ENCODE data around the gene RASEF. TPM values are rescaled to one million over a fixed set of nuclear protein-coding genes. Genes with fewer than 3 reads are reported as not detected.

The RASEF gene
- total and polyA plus RNA-seq, 8 donors = 3.9 to 96.5 (median 45.6) TPM

GRCh38 chr9:83027153-83027891 lies 35.6 kb downstream of the RASEF start:
- Histone ChIP-seq H3K27ac (no peak overlapping the region), H3K9me3 (no peaks in the 10 kb centered on the region), H3K27me3 (no peaks in the 10 kb centered on the region), H3K4me1 (peaks cover 0 to 12% (median 0%) of the 10 kb centered on the region in 4 donors), H3K4me3 (no peak overlapping the region), H3K36me3 (peaks cover 0 to under 1% (median 0%) of the 10 kb centered on the region in 4 donors)
- intact Hi-C loops (cut with DNase I; ENCODE audit: low total_unique reads) = no loop called here
- TF ChIP-seq EP300 (IDR thresholded peaks at IDR 0.05) (no peak), POLR2A (IDR thresholded peaks at IDR 0.05) (no peak), POLR2AphosphoS5 (IDR thresholded peaks at IDR 0.05) (no peak)
- TF ChIP-seq, protein P1, sequence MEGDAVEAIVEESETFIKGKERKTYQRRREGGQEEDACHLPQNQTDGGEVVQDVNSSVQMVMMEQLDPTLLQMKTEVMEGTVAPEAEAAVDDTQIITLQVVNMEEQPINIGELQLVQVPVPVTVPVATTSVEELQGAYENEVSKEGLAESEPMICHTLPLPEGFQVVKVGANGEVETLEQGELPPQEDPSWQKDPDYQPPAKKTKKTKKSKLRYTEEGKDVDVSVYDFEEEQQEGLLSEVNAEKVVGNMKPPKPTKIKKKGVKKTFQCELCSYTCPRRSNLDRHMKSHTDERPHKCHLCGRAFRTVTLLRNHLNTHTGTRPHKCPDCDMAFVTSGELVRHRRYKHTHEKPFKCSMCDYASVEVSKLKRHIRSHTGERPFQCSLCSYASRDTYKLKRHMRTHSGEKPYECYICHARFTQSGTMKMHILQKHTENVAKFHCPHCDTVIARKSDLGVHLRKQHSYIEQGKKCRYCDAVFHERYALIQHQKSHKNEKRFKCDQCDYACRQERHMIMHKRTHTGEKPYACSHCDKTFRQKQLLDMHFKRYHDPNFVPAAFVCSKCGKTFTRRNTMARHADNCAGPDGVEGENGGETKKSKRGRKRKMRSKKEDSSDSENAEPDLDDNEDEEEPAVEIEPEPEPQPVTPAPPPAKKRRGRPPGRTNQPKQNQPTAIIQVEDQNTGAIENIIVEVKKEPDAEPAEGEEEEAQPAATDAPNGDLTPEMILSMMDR (IDR thresholded peaks at IDR 0.05) = no peak
- WGBS, 5 donors = 79 to 90% (median 87%) methylated on average over 5 of the region's 5 CpGs
- no peak for DNase-seq

DNA sequence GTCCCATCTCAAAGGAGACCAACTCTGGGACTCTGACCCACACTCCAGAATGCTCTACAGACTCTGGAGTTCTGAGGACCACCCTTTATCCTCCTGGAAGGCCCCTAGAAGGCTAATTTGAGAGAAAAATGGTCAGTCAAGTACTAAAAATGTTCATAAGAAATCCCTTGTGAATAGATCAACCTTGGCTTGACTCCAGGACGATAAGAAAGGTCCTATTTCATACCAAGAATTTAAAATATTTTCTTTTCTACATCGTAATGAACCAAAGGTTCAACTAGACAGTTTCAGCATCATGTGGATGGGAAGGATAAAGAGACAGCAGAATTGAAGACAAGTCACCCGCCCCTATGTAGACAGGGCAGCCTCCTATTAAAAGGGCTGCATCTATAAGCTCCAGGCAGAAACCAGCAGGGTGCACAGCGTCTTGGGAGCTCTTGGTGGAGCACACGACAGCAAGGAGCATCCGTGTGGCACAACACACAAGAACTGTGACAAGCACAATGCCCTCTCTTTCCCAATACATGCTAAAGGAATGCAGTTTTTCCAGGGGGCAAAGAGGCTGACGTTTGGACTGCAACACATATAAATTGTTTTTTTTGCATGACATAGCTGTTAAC lies 38.3 kb downstream of the RASEF start:
- 69 to 79% (median 73%) methylated on average over 7 of the region's 7 CpGs for WGBS, 5 donors
- no peaks in the 10 kb centered on the region for H3K27me3 ChIP-seq
- intact Hi-C loops (cut with DNase I; ENCODE audit: low total_unique reads) = no loop called here
- TF ChIP-seq, protein P1 (IDR thresholded peaks at IDR 0.05) = no peak
- TF ChIP-seq EP300 (IDR thresholded peaks at IDR 0.05) = no peak
- TF ChIP-seq POLR2A (IDR thresholded peaks at IDR 0.05) = no peak
- no peak for TF ChIP-seq POLR2AphosphoS5 (IDR thresholded peaks at IDR 0.05)
- no peak overlapping the region for H3K4me3 ChIP-seq
- no peak for DNase-seq
- H3K27ac ChIP-seq = no peak overlapping the region
- peaks cover 0 to 22% (median 0%) of the 10 kb centered on the region in 4 donors for H3K36me3 ChIP-seq
- no peaks in the 10 kb centered on the region for H3K4me1 ChIP-seq
- no peaks in the 10 kb centered on the region for H3K9me3 ChIP-seq

- H3K4me3 ChIP-seq = no peak overlapping the region
- DNase-seq = no peak
- H3K27me3 ChIP-seq = no peaks in the 10 kb centered on the region
- no peak for TF ChIP-seq EP300 (IDR thresholded peaks at IDR 0.05)
- TF ChIP-seq POLR2AphosphoS5 (IDR thresholded peaks at IDR 0.05) = no peak
- TF ChIP-seq, protein P1 (IDR thresholded peaks at IDR 0.05) = no peak
- no peak for TF ChIP-seq POLR2A (IDR thresholded peaks at IDR 0.05)
- no peaks in the 10 kb centered on the region for H3K4me1 ChIP-seq
- H3K36me3 ChIP-seq = peaks cover 0 to 22% (median 0%) of the 10 kb centered on the region in 4 donors
- no peaks in the 10 kb centered on the region for H3K9me3 ChIP-seq
- intact Hi-C loops (cut with DNase I; ENCODE audit: low total_unique reads) = no loop called here
- 70 to 84% (median 78%) methylated on average over 1 of the region's 1 CpG for WGBS, 5 donors
- no peak overlapping the region for H3K27ac ChIP-seq
Observed at GRCh38 chr9:83023151-83023550, 39.8 kb downstream of the RASEF start.

DNA sequence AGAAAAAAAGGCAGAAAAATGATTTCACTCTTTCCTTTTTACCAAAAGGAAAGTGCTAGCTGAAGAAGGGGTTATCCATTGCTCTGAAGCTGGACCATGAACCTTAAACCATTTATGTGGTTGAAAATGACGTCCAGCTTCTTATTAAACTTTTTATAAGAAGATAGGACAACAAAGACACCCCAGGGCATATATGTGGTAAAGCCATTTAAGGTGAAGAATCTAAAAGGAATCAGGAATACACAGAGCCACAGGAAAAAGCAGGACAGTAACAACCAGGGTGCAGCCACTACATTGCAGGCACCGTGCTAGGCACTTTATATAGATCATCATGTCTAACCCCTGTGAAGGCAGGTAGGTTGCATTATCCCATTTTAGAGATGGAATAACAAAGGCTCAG lies 42.1 kb downstream of the RASEF start:
- H3K27ac ChIP-seq = no peak overlapping the region
- no peak overlapping the region for H3K4me3 ChIP-seq
- H3K4me1 ChIP-seq = no peaks in the 10 kb centered on the region
- no peaks in the 10 kb centered on the region for H3K27me3 ChIP-seq
- WGBS, 5 donors = 86 to 92% (median 92%) methylated on average over 2 of the region's 2 CpGs
- DNase-seq = no peak
- H3K36me3 ChIP-seq = peaks cover 0 to 22% (median 0%) of the 10 kb centered on the region in 4 donors
- no peaks in the 10 kb centered on the region for H3K9me3 ChIP-seq
- no peak for TF ChIP-seq POLR2A (IDR thresholded peaks at IDR 0.05)
- no peak for TF ChIP-seq POLR2AphosphoS5 (IDR thresholded peaks at IDR 0.05)
- TF ChIP-seq, protein P1 (IDR thresholded peaks at IDR 0.05) = no peak
- no peak for TF ChIP-seq EP300 (IDR thresholded peaks at IDR 0.05)
- intact Hi-C loops (cut with DNase I; ENCODE audit: low total_unique reads) = no loop called here

Measured in stomach (tissue), 9 donors.